ENCODE data around the gene ZC3H15. TPM values are rescaled to one million over a fixed set of nuclear protein-coding genes. Genes with fewer than 3 reads are reported as not detected.

The ZC3H15 gene
- total RNA-seq, 1 experiment from 2014 or later, result 98.1 TPM

DNA sequence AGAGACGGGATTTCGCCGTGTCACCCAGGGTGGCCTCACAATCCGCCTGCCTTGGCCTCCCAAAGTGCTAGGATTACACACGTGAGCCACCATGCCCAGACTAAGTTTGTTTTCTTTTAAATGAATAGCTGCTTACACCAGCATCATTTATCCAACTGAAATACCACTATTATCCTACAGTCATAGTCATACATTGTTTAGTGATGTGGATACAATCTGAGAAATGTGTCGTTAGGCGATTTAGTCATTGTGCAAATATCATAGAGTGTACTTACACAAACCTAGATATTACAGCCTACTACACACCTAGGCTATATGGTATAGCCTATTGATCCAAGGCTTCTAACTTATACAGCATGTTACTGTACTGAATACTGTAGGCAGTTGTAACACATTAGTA, 10.3 kb downstream of the ZC3H15 start:
- Histone ChIP-seq H3K9me3 (no peaks in the 10 kb centered on the region), H3K36me3 (ENCODE audit: control insufficient read depth, insufficient read depth, low read length) (peaks cover 4% of the 10 kb centered on the region; the same call in 1 of the 2 replicates)
- DNase-seq, result no peak

DNA sequence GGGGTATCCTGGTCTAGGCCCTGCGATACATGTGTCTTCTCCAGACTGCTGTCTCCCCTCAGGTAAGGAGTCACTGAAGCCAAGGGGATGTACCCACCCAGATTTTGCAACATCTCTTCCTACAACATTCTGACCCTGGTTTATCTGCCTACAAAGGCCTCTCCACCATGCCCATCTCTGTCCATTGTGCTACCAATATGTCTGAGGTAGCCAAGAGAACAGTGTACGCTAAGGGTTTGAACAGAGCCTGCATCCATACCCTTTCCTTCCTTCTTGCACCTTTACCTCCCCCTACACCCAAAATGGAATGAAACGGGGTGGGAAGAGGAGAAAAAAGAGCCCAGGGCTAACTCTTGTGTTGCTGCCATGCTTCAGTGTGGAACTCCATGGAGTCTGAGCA, 11.9 kb downstream of the ZC3H15 start:
- ChIA-PET POLR2A (no interaction called here), CTCF (no interaction called here)
- no peak for DNase-seq
- Histone ChIP-seq H3K36me3 (ENCODE audit: control insufficient read depth, insufficient read depth, low read length) (peaks cover 4% of the 10 kb centered on the region; the same call in 1 of the 2 replicates), H3K4me3 (ENCODE audit: low read depth, low read length) (no peak overlapping the region), H3K4me1 (0 out of 2 replicates have a peak, but pooled peaks cover 4% of the 10 kb centered on the region), H3K27me3 (replicated peaks; ENCODE audit: control insufficient read depth, insufficient read depth, low read length) (no peaks in the 10 kb centered on the region), H3K9me3 (no peaks in the 10 kb centered on the region)
- Mint-ChIP-seq H3K9me3 (ENCODE audit: unreplicated experiment) (no peaks in the 10 kb centered on the region), H3K27ac (ENCODE audit: unreplicated experiment) (peak overlapping the region; percentile 35), H3K27me3 (ENCODE audit: insufficient read depth, unreplicated experiment) (no peaks in the 10 kb centered on the region), H3K4me1 (ENCODE audit: low read depth, unreplicated experiment) (peaks cover 18% of the 10 kb centered on the region), H3K4me3 (ENCODE audit: unreplicated experiment) (no peak overlapping the region), H3K36me3 (ENCODE audit: insufficient read depth, unreplicated experiment) (peaks cover 77% of the 10 kb centered on the region)
- intact Hi-C loops (cut with micrococcal nuclease; ENCODE audit: unreplicated experiment), result no loop called here
- BruUV-seq (replicated peaks), result no TSS peak
- TF ChIP-seq, protein P1, sequence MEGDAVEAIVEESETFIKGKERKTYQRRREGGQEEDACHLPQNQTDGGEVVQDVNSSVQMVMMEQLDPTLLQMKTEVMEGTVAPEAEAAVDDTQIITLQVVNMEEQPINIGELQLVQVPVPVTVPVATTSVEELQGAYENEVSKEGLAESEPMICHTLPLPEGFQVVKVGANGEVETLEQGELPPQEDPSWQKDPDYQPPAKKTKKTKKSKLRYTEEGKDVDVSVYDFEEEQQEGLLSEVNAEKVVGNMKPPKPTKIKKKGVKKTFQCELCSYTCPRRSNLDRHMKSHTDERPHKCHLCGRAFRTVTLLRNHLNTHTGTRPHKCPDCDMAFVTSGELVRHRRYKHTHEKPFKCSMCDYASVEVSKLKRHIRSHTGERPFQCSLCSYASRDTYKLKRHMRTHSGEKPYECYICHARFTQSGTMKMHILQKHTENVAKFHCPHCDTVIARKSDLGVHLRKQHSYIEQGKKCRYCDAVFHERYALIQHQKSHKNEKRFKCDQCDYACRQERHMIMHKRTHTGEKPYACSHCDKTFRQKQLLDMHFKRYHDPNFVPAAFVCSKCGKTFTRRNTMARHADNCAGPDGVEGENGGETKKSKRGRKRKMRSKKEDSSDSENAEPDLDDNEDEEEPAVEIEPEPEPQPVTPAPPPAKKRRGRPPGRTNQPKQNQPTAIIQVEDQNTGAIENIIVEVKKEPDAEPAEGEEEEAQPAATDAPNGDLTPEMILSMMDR (IDR thresholded peaks at IDR 0.05; ENCODE audit: insufficient read depth in 1 of 2, low read depth in 1 of 2, low read length in 1 of 2, severe bottlenecking in 1 of 2, unreplicated experiment in 1 of 2), result no peak

More for the DNA sequence above, 10.3 kb downstream of the ZC3H15 start:
- Mint-ChIP-seq H3K4me1 (ENCODE audit: low read depth, unreplicated experiment) (peaks cover 22% of the 10 kb centered on the region), H3K27ac (ENCODE audit: unreplicated experiment) (no peak overlapping the region), H3K9me3 (ENCODE audit: unreplicated experiment) (no peaks in the 10 kb centered on the region), H3K36me3 (ENCODE audit: insufficient read depth, unreplicated experiment) (peaks cover 67% of the 10 kb centered on the region), H3K27me3 (ENCODE audit: insufficient read depth, unreplicated experiment) (no peaks in the 10 kb centered on the region), H3K4me3 (ENCODE audit: unreplicated experiment) (no peak overlapping the region)
- ChIA-PET POLR2A (no interaction called here), CTCF (no interaction called here)
- Histone ChIP-seq H3K4me1 (0 out of 2 replicates have a peak, but pooled peaks cover 4% of the 10 kb centered on the region), H3K4me3 (ENCODE audit: low read depth, low read length) (no peak overlapping the region), H3K27me3 (replicated peaks; ENCODE audit: control insufficient read depth, insufficient read depth, low read length) (no peaks in the 10 kb centered on the region)
- intact Hi-C loops (cut with micrococcal nuclease; ENCODE audit: unreplicated experiment), result no loop called here
- no TSS peak for BruUV-seq (replicated peaks)
- TF ChIP-seq, protein P1 (IDR thresholded peaks at IDR 0.05; ENCODE audit: insufficient read depth in 1 of 2, low read depth in 1 of 2, low read length in 1 of 2, severe bottlenecking in 1 of 2, unreplicated experiment in 1 of 2), result no peak

DNA sequence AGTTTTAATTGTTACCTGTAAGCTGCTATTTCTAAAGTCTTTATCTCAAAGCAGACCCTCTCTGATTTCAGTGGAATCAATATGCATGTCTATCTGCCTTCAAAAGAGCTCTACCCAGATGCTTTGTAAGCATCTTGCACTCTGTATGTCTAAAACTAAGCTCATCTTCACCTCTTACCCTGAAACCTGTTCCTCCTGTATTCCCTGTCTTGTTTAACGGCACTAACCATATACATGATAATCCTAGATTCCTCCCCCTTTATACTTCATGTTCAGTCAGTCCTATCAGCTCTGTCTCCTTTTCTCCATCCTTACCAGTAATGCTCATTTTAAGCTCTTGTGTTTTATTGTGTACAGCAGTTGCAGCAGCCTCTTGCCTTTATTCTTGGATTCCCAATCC, 12.8 kb downstream of the ZC3H15 start:
- H3K27ac Mint-ChIP-seq (ENCODE audit: unreplicated experiment), result no peak overlapping the region
- 0 out of 2 replicates have a peak, but pooled peaks cover 4% of the 10 kb centered on the region for H3K4me1 ChIP-seq
- H3K9me3 Mint-ChIP-seq (ENCODE audit: unreplicated experiment), result no peaks in the 10 kb centered on the region
- CTCF ChIA-PET, result no interaction called here
- no peaks in the 10 kb centered on the region for H3K9me3 ChIP-seq
- no peak for DNase-seq
- intact Hi-C loops (cut with micrococcal nuclease; ENCODE audit: unreplicated experiment), result no loop called here
- BruUV-seq (replicated peaks), result no TSS peak
- H3K27me3 Mint-ChIP-seq (ENCODE audit: insufficient read depth, unreplicated experiment), result no peaks in the 10 kb centered on the region
- H3K4me3 Mint-ChIP-seq (ENCODE audit: unreplicated experiment), result no peak overlapping the region
- peaks cover 79% of the 10 kb centered on the region for H3K36me3 Mint-ChIP-seq (ENCODE audit: insufficient read depth, unreplicated experiment)
- H3K27me3 ChIP-seq (replicated peaks; ENCODE audit: control insufficient read depth, insufficient read depth, low read length), result no peaks in the 10 kb centered on the region
- H3K4me3 ChIP-seq (ENCODE audit: low read depth, low read length), result no peak overlapping the region
- H3K36me3 ChIP-seq (ENCODE audit: control insufficient read depth, insufficient read depth, low read length), result peaks cover 2% of the 10 kb centered on the region; the same call in 1 of the 2 replicates
- TF ChIP-seq, protein P1 (IDR thresholded peaks at IDR 0.05; ENCODE audit: insufficient read depth in 1 of 2, low read depth in 1 of 2, low read length in 1 of 2, severe bottlenecking in 1 of 2, unreplicated experiment in 1 of 2), result no peak
- H3K4me1 Mint-ChIP-seq (ENCODE audit: low read depth, unreplicated experiment), result peaks cover 11% of the 10 kb centered on the region
- POLR2A ChIA-PET, result interaction anchor here (1.4 kb wide), 1 partner anchor 91 kb away, joined by 4 read pairs; the partner anchor contains the start of gene ITGAV
